ENCODE measurements around the gene KIAA2012. TPM values are rescaled to one million over a fixed set of nuclear protein-coding genes. Genes with fewer than 3 reads are reported as not detected.

Gene KIAA2012
- total RNA-seq, 1 experiment from 2014 or later = not detected

GRCh38 chr2:202094426-202094986 is 21.5 kb downstream of the KIAA2012 start:
- intact Hi-C loops (cut with micrococcal nuclease; ENCODE audit: unreplicated experiment) = no loop called here
- H3K36me3 Mint-ChIP-seq (ENCODE audit: insufficient read depth, unreplicated experiment) = no peaks in the 10 kb centered on the region
- no peak overlapping the region for H3K27ac Mint-ChIP-seq (ENCODE audit: unreplicated experiment)
- CTCF ChIA-PET = no interaction called here
- no peaks in the 10 kb centered on the region for H3K4me1 Mint-ChIP-seq (ENCODE audit: low read depth, unreplicated experiment)
- peaks cover 16% of the 10 kb centered on the region for H3K27me3 Mint-ChIP-seq (ENCODE audit: unreplicated experiment)
- H3K9me3 Mint-ChIP-seq (ENCODE audit: low read depth, unreplicated experiment) = peaks cover 4% of the 10 kb centered on the region
- no peak for TF ChIP-seq CTCF (IDR thresholded peaks at IDR 0.05; ENCODE audit: unreplicated experiment)
- no peak overlapping the region for H3K4me3 Mint-ChIP-seq (ENCODE audit: low read depth, unreplicated experiment)
- no TSS peak for BruUV-seq (replicated peaks)
- no peak for DNase-seq

DNA sequence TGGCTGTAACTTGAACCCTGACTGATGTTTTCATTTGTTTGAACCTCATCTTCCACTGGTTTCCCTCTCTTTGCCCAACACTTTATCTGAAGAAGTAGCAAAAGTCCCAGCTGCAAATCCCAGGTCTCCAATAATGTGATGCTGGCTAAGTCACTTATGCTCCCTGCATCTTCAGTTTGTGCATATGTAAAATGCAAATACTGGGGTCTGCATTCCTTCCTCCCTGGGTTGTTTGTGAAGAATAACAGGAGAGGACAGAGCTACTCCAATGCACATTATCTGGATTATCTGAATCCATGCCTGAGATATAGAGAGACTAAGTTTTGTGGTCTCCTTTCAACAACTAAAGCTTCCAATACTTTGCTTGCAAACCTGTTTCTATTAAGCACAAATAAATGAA is 22.2 kb downstream of the KIAA2012 start:
- intact Hi-C loops (cut with micrococcal nuclease; ENCODE audit: unreplicated experiment) = no loop called here
- Mint-ChIP-seq H3K9me3 (ENCODE audit: low read depth, unreplicated experiment) (peaks cover 4% of the 10 kb centered on the region), H3K27me3 (ENCODE audit: unreplicated experiment) (peaks cover 14% of the 10 kb centered on the region), H3K4me1 (ENCODE audit: low read depth, unreplicated experiment) (no peaks in the 10 kb centered on the region), H3K27ac (ENCODE audit: unreplicated experiment) (no peak overlapping the region), H3K36me3 (ENCODE audit: insufficient read depth, unreplicated experiment) (no peaks in the 10 kb centered on the region), H3K4me3 (ENCODE audit: low read depth, unreplicated experiment) (no peak overlapping the region)
- DNase-seq = no peak
- BruUV-seq (replicated peaks) = no TSS peak
- CTCF ChIA-PET = interaction anchor here (0.6 kb wide), 1 partner anchor 208 kb away, joined by 3 read pairs; no protein-coding TSS in a partner anchor
- no peak for TF ChIP-seq CTCF (IDR thresholded peaks at IDR 0.05; ENCODE audit: unreplicated experiment)

GRCh38 chr2:202096736-202097135 is 23.7 kb downstream of the KIAA2012 start:
- CTCF ChIA-PET = interaction anchor here (0.5 kb wide), 1 partner anchor 230 kb away, joined by 6 read pairs; no protein-coding TSS in a partner anchor
- Mint-ChIP-seq H3K4me3 (ENCODE audit: low read depth, unreplicated experiment) (no peak overlapping the region), H3K9me3 (ENCODE audit: low read depth, unreplicated experiment) (no peaks in the 10 kb centered on the region), H3K27ac (ENCODE audit: unreplicated experiment) (no peak overlapping the region), H3K4me1 (ENCODE audit: low read depth, unreplicated experiment) (no peaks in the 10 kb centered on the region), H3K36me3 (ENCODE audit: insufficient read depth, unreplicated experiment) (no peaks in the 10 kb centered on the region), H3K27me3 (ENCODE audit: unreplicated experiment) (peaks cover 2% of the 10 kb centered on the region)
- no TSS peak for BruUV-seq (replicated peaks)
- no peak for TF ChIP-seq CTCF (IDR thresholded peaks at IDR 0.05; ENCODE audit: unreplicated experiment)
- intact Hi-C loops (cut with micrococcal nuclease; ENCODE audit: unreplicated experiment) = no loop called here
- no peak for DNase-seq

DNA sequence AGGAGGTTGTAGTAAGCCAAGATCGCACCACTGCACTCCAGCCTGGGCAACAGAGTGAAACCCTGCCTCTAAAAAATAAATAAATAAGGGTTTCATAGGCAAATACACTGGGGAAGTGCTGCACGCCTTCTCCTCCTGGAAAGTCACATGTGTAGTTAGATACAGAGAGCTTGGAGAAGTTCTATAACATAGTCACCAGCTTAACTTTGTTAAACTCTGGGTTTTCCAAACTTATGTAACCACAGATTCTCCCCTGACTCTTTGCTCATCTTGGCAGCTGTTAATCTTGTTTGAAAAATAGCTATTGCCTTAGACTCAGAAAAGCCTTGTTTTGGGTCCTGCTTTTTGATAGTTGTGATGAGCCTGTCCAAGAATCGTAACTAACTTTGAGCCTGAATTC is 25.2 kb downstream of the KIAA2012 start:
- Mint-ChIP-seq H3K4me3 (ENCODE audit: low read depth, unreplicated experiment) (no peak overlapping the region), H3K36me3 (ENCODE audit: insufficient read depth, unreplicated experiment) (no peaks in the 10 kb centered on the region), H3K9me3 (ENCODE audit: low read depth, unreplicated experiment) (no peaks in the 10 kb centered on the region), H3K4me1 (ENCODE audit: low read depth, unreplicated experiment) (no peaks in the 10 kb centered on the region), H3K27ac (ENCODE audit: unreplicated experiment) (no peak overlapping the region), H3K27me3 (ENCODE audit: unreplicated experiment) (no peaks in the 10 kb centered on the region)
- no peak for DNase-seq
- TF ChIP-seq CTCF (IDR thresholded peaks at IDR 0.05; ENCODE audit: unreplicated experiment) = no peak
- no TSS peak for BruUV-seq (replicated peaks)
- CTCF ChIA-PET = interaction anchor here (0.7 kb wide), 1 partner anchor 10 kb away, joined by 4 read pairs; no protein-coding TSS in a partner anchor
- intact Hi-C loops (cut with micrococcal nuclease; ENCODE audit: unreplicated experiment) = no loop called here

Measured in Calu3 (cell line).